ENCODE measurements around the gene LDLR. TPM values are rescaled to one million over a fixed set of nuclear protein-coding genes. Genes with fewer than 3 reads are reported as not detected.
"Not testable (repeated sequence)": the region's sequence is repeated elsewhere in the genome, so short reads cannot be mapped to it uniquely, and the experiment has no call there.

The LDLR gene
- total and polyA plus RNA-seq, 10 donors, result 7.0 to 117 (median 25.6) TPM

- intact Hi-C loops (cut with DNase I; ENCODE audit: low total_unique reads), result no loop called here
- DNase-seq, result no peak
- TF ChIP-seq POLR2AphosphoS5 (IDR thresholded peaks at IDR 0.05) (no peak), POLR2A (IDR thresholded peaks at IDR 0.05) (no peak), CTCF (IDR thresholded peaks at IDR 0.05 in 8 of 11, conservative IDR thresholded peaks at IDR 0.05 in 3 of 11) (no peak)
- no peak overlapping the region for H3K27ac ChIP-seq
- no peak overlapping the region for H3K4me3 ChIP-seq
- H3K27me3 ChIP-seq (replicated peaks in 1 of 7), result peaks cover 0 to 9% (median 0%) of the 10 kb centered on the region in 7 donors
- H3K9me3 ChIP-seq, result peaks cover 0 to 15% (median 6%) of the 10 kb centered on the region in 8 donors
- peaks cover 0 to 60% (median 34%) of the 10 kb centered on the region in 6 donors for H3K36me3 ChIP-seq
- WGBS, 5 donors, result 74 to 98% (median 79%) methylated on average over 3 of the region's 3 CpGs
- H3K4me1 ChIP-seq, result peaks cover 22 to 56% (median 39%) of the 10 kb centered on the region in 6 donors
Measured at GRCh38 chr19:11098861-11099260, 9.6 kb downstream of the LDLR start.

DNA sequence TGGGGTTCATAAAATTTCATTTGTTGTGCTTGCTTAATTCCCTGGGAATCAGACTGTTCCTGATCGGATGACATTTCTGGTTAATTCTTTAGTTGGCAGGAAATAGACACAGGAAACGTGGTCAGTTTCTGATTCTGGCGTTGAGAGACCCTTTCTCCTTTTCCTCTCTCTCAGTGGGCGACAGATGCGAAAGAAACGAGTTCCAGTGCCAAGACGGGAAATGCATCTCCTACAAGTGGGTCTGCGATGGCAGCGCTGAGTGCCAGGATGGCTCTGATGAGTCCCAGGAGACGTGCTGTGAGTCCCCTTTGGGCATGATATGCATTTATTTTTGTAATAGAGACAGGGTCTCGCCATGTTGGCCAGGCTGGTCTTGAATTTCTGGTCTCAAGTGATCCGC is 10.8 kb downstream of the LDLR start:
- Histone ChIP-seq H3K9me3 (peaks cover 0 to 15% (median 6%) of the 10 kb centered on the region in 8 donors), H3K36me3 (peaks cover 0 to 64% (median 45%) of the 10 kb centered on the region in 6 donors), H3K27ac (peak overlapping the region in 2 of 8 donors; percentile 7 to 23), H3K4me1 (peaks cover 15 to 44% (median 28%) of the 10 kb centered on the region in 6 donors), H3K4me3 (no peak overlapping the region), H3K27me3 (replicated peaks in 1 of 7) (no peaks in the 10 kb centered on the region)
- DNase-seq, result no peak
- intact Hi-C loops (cut with DNase I; ENCODE audit: low total_unique reads), result no loop called here
- 55 to 73% (median 67%) methylated on average over 12 of the region's 12 CpGs for whole genome bisulfite sequencing, 5 donors
- TF ChIP-seq CTCF (IDR thresholded peaks at IDR 0.05 in 8 of 11, conservative IDR thresholded peaks at IDR 0.05 in 3 of 11) (no peak), POLR2AphosphoS5 (IDR thresholded peaks at IDR 0.05) (no peak), POLR2A (IDR thresholded peaks at IDR 0.05) (no peak)

DNA sequence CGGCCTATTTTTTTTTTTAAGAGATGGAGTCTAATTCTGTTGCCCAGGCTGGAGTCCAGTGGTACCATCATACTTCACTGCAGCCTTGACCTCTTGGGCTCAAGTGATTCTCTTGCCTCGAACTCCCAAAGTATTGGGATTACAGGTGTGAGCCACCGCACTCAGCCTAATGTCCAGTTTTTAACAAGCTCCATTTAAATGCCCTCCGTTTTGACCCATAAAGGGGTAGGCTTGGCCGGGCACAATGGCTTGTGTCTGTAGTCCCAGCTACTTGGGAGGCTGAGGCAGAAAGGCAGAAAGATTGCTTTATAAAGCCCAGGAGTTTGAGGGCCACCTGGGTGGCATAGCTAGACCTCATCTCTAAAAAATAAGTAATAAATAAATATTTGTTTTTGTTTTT is 11.8 kb downstream of the LDLR start:
- peaks cover 6 to 34% (median 18%) of the 10 kb centered on the region in 6 donors for H3K4me1 ChIP-seq
- TF ChIP-seq CTCF (IDR thresholded peaks at IDR 0.05 in 8 of 11, conservative IDR thresholded peaks at IDR 0.05 in 3 of 11) (no peak), POLR2AphosphoS5 (IDR thresholded peaks at IDR 0.05) (no peak), POLR2A (IDR thresholded peaks at IDR 0.05) (no peak)
- intact Hi-C loops (cut with DNase I; ENCODE audit: low total_unique reads), result no loop called here
- peaks cover 0 to 15% (median 6%) of the 10 kb centered on the region in 8 donors for H3K9me3 ChIP-seq
- H3K27me3 ChIP-seq (replicated peaks in 1 of 7), result no peaks in the 10 kb centered on the region
- no peak for DNase-seq
- 89 to 98% (median 93%) methylated on average over 5 of the region's 5 CpGs for WGBS, 5 donors
- no peak overlapping the region for H3K4me3 ChIP-seq
- peaks cover 0 to 67% (median 54%) of the 10 kb centered on the region in 6 donors for H3K36me3 ChIP-seq
- H3K27ac ChIP-seq, result no peak overlapping the region

- Histone ChIP-seq H3K4me3 (no peak overlapping the region), H3K27ac (no peak overlapping the region), H3K4me1 (peaks cover 0 to 15% (median 4%) of the 10 kb centered on the region in 6 donors), H3K9me3 (peaks cover 0 to 15% (median 6%) of the 10 kb centered on the region in 8 donors), H3K36me3 (peaks cover 0 to 85% (median 71%) of the 10 kb centered on the region in 6 donors), H3K27me3 (replicated peaks in 1 of 7) (no peaks in the 10 kb centered on the region)
- DNase-seq, result no peak
- WGBS, 5 donors, result 92 to 96% (median 94%) methylated on average over 14 to 16 of the region's 16 CpGs
- intact Hi-C loops (cut with DNase I; ENCODE audit: low total_unique reads), result no loop called here
- TF ChIP-seq CTCF (IDR thresholded peaks at IDR 0.05 in 8 of 11, conservative IDR thresholded peaks at IDR 0.05 in 3 of 11), result no peak
- no peak for TF ChIP-seq POLR2A (IDR thresholded peaks at IDR 0.05)
- no peak for TF ChIP-seq POLR2AphosphoS5 (IDR thresholded peaks at IDR 0.05)
Measured at GRCh38 chr19:11102944-11103343, 13.7 kb downstream of the LDLR start.

DNA sequence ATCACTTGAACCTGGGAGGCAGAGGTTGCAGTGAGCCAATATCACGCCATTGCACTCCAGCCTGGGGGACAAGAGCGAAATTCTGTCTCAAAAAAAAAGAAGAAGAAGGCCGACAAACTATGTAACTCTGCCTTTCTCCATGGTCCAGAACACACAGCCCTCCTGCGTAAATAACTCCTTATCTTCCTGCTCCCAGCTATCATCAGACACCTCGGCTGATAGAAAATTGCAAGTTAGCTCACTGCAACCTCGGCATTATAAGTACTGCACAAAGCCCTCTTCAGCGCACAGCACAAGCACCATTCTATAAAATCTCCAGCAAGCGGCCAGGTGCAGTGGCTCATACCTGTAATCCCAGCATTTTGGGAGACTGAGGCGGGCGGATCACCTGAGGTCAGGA is 14.4 kb downstream of the LDLR start:
- 93 to 98% (median 93%) methylated on average over 10 of the region's 10 CpGs for WGBS, 5 donors
- H3K27ac ChIP-seq; H3K9me3 ChIP-seq; H3K27me3 ChIP-seq (replicated peaks in 1 of 7); DNase-seq; intact Hi-C loops (cut with DNase I; ENCODE audit: low total_unique reads); H3K4me3 ChIP-seq: not testable (repeated sequence)
- Histone ChIP-seq H3K36me3 (peaks cover 0 to 93% (median 77%) of the 10 kb centered on the region in 6 donors), H3K4me1 (peaks cover 0 to 10% (median 4%) of the 10 kb centered on the region in 6 donors)
